HG03175 (cell line): ENCODE results near the gene BCL11B.
"Not testable (repeated sequence)": the region's sequence is repeated elsewhere in the genome, so short reads cannot be mapped to it uniquely, and the experiment has no call there.

Experiments used
- ATAC-seq: cut with Tn5 transposase; IDR thresholded peaks from one replicate; pipeline ENCODE4 v1.9.1; 2021; ENCODE audit warnings: mild to moderate bottlenecking, moderate library complexity; ENCODE audit not compliant: unreplicated experiment

Gene BCL11B

GRCh38 chr14:99186336-99186735, 85.7 kb downstream of the BCL11B start:
- not testable (repeated sequence) for ATAC-seq

GRCh38 chr14:99185436-99186068, 86.4 kb downstream of the BCL11B start:
- no peak for ATAC-seq

GRCh38 chr14:99183716-99184115, 88.3 kb downstream of the BCL11B start:
- no peak for ATAC-seq

GRCh38 chr14:99183311-99183710, 88.7 kb downstream of the BCL11B start:
- ATAC-seq, result no peak

- no peak for ATAC-seq
These were observed 89.3 kb downstream of the BCL11B start for GRCh38 chr14:99182548-99183250.

- no peak for ATAC-seq
These were observed 90.0 kb downstream of the BCL11B start for GRCh38 chr14:99181804-99182520.

- ATAC-seq, result no peak
These were observed 90.8 kb downstream of the BCL11B start for GRCh38 chr14:99181241-99181640.

- ATAC-seq, result no peak
These were observed 92.1 kb downstream of the BCL11B start for GRCh38 chr14:99179946-99180345.

- ATAC-seq, result no peak
These were observed 92.5 kb downstream of the BCL11B start for GRCh38 chr14:99179506-99179905.

- ATAC-seq, result no peak
These were observed 93.8 kb downstream of the BCL11B start for GRCh38 chr14:99177886-99178835.

- ATAC-seq, result no peak
These were observed 94.8 kb downstream of the BCL11B start for GRCh38 chr14:99177046-99177655.

- ATAC-seq, result no peak
These were observed 95.6 kb downstream of the BCL11B start for GRCh38 chr14:99176156-99176945.

- ATAC-seq, result no peak
These were observed 96.5 kb downstream of the BCL11B start for GRCh38 chr14:99175331-99176155.

GRCh38 chr14:99174770-99175319, 97.2 kb downstream of the BCL11B start:
- no peak for ATAC-seq

GRCh38 chr14:99174081-99174769, 97.8 kb downstream of the BCL11B start:
- no peak for ATAC-seq

- ATAC-seq, result no peak
These were observed 98.5 kb downstream of the BCL11B start for GRCh38 chr14:99173506-99173905.

- no peak for ATAC-seq
These were observed 98.9 kb downstream of the BCL11B start for GRCh38 chr14:99173086-99173485.

GRCh38 chr14:99171396-99171795, 100.6 kb downstream of the BCL11B start:
- no peak for ATAC-seq
